GM06990 (cell line): ENCODE measurements around the gene KLHL22.
"Not testable (repeated sequence)": the region's sequence is repeated elsewhere in the genome, so short reads cannot be mapped to it uniquely, and the experiment has no call there.

Experiments
- DNase-seq: peaks from one replicate; pipeline ENCODE4 v3.0.0-alpha.2; 2011; ENCODE audit not compliant: insufficient read length; ENCODE audit errors: extremely low read depth
- H3K27me3 ChIP-seq: replicated peaks from 2 replicates; pipeline ENCODE4 v1.6.0; 2011; ENCODE audit warnings: low read length; ENCODE audit not compliant: control insufficient read depth, insufficient read depth
- H3K36me3 ChIP-seq: 2 replicates; pipeline ENCODE4 v1.5.1; 2011; ENCODE audit warnings: low read length; ENCODE audit not compliant: control insufficient read depth, insufficient read depth
- H3K4me3 ChIP-seq: replicated peaks from 2 replicates; pipeline ENCODE4 v1.5.1; 2011; ENCODE audit warnings: low read depth, mild to moderate bottlenecking, control low read depth, low read length
- CTCF ChIP-seq: IDR thresholded peaks from 2 replicates; pipeline ENCODE4 v1.5.1; 2011; ENCODE audit warnings: low read length, control low read depth, mild to moderate bottlenecking, inconsistent platforms; ENCODE audit not compliant: insufficient read depth, poor library complexity, severe bottlenecking

KLHL22 gene

GRCh38 chr22:20479612-20480196 lies 15.9 kb downstream of the KLHL22 start:
- H3K4me3 ChIP-seq, result no peak overlapping the region
- DNase-seq, result no peak
- peaks cover 3% of the 10 kb centered on the region for H3K36me3 ChIP-seq
- TF ChIP-seq CTCF, result no peak
- no peaks in the 10 kb centered on the region for H3K27me3 ChIP-seq

- DNase-seq, H3K4me3 ChIP-seq, H3K27me3 ChIP-seq, H3K36me3 ChIP-seq: not testable (repeated sequence)
Measured at GRCh38 chr22:20478059-20478458, 17.5 kb downstream of the KLHL22 start.

GRCh38 chr22:20475569-20475968 lies 20.0 kb downstream of the KLHL22 start:
- not testable (repeated sequence) for H3K4me3 ChIP-seq

GRCh38 chr22:20475115-20475436 lies 20.5 kb downstream of the KLHL22 start:
- no peak for DNase-seq
- no peak for TF ChIP-seq CTCF

More at GRCh38 chr22:20475569-20475968, 20.0 kb downstream of the KLHL22 start:
- not testable (repeated sequence) for H3K36me3 ChIP-seq, H3K27me3 ChIP-seq, DNase-seq

GRCh38 chr22:20472629-20473442 lies 22.8 kb downstream of the KLHL22 start:
- Histone ChIP-seq H3K27me3 (no peaks in the 10 kb centered on the region), H3K4me3 (no peak overlapping the region), H3K36me3 (peaks cover 7% of the 10 kb centered on the region; the same call in 1 of the 2 replicates)
- DNase-seq, result no peak
- TF ChIP-seq CTCF, result no peak

More at GRCh38 chr22:20475115-20475436, 20.5 kb downstream of the KLHL22 start:
- peaks cover 7% of the 10 kb centered on the region; the same call in 1 of the 2 replicates for H3K36me3 ChIP-seq
- no peak overlapping the region for H3K4me3 ChIP-seq
- H3K27me3 ChIP-seq, result no peaks in the 10 kb centered on the region

- peaks cover 7% of the 10 kb centered on the region; the same call in 1 of the 2 replicates for H3K36me3 ChIP-seq
- H3K4me3 ChIP-seq, result no peak overlapping the region
- TF ChIP-seq CTCF, result no peak
- no peak for DNase-seq
- H3K27me3 ChIP-seq, result no peaks in the 10 kb centered on the region
Measured at GRCh38 chr22:20471126-20471833, 24.3 kb downstream of the KLHL22 start.

- H3K36me3 ChIP-seq, H3K4me3 ChIP-seq, DNase-seq, H3K27me3 ChIP-seq: not testable (repeated sequence)
Measured at GRCh38 chr22:20470525-20470924, 25.1 kb downstream of the KLHL22 start.
